Stimulated activated CD4-positive, alpha-beta T cell treated with anti-CD3 and anti-CD28 coated beads, Interleukin-2, amount 100 ng/mL, for 48 hours (primary cell): ENCODE data around the gene TXNL4B.
"Not testable (repeated sequence)": the region's sequence is repeated elsewhere in the genome, so short reads cannot be mapped to it uniquely, and the experiment has no call there.

Experiments
- DNase-seq, 2 donors: peaks; one replicate each; pipeline ENCODE4 v3.0.0-alpha.2; 2020

Gene TXNL4B

GRCh38 chr16:72072514-72073342, 20.7 kb downstream of the TXNL4B start:
- no peak for DNase-seq

GRCh38 chr16:72068930-72069329, 24.5 kb downstream of the TXNL4B start:
- DNase-seq = no peak

GRCh38 chr16:72066747-72067146, 26.7 kb downstream of the TXNL4B start:
- no peak for DNase-seq

GRCh38 chr16:72064361-72064894, 29.0 kb downstream of the TXNL4B start:
- no peak for DNase-seq

GRCh38 chr16:72061564-72061963, 31.9 kb downstream of the TXNL4B start:
- no peak for DNase-seq

- no peak for DNase-seq
Observed at GRCh38 chr16:72060405-72060804, 33.0 kb downstream of the TXNL4B start.

GRCh38 chr16:72059060-72059459, 34.4 kb downstream of the TXNL4B start:
- not testable (repeated sequence) for DNase-seq

- DNase-seq = not testable (repeated sequence)
Observed at GRCh38 chr16:72057313-72057712, 36.1 kb downstream of the TXNL4B start.

GRCh38 chr16:72055911-72056310, 37.5 kb downstream of the TXNL4B start:
- DNase-seq = no peak

GRCh38 chr16:72054254-72054847, 39.1 kb downstream of the TXNL4B start, which contains the start of gene HP:
HP (plus strand) TSS chr16:72054505; CDS start chr16:72054653, 148 bp downstream.
- DNase-seq = not testable (repeated sequence)

GRCh38 chr16:72051818-72052217, 41.6 kb downstream of the TXNL4B start:
- no peak for DNase-seq

- no peak for DNase-seq
Observed at GRCh38 chr16:72050769-72051464, 42.5 kb downstream of the TXNL4B start.

GRCh38 chr16:72049110-72049509, 44.3 kb downstream of the TXNL4B start:
- DNase-seq = no peak

GRCh38 chr16:72044825-72045359, 48.5 kb downstream of the TXNL4B start:
- no peak for DNase-seq

GRCh38 chr16:72044296-72044695, 49.1 kb downstream of the TXNL4B start:
- no peak for DNase-seq

- DNase-seq = no peak
Observed at GRCh38 chr16:72043539-72043938, 49.9 kb downstream of the TXNL4B start.

GRCh38 chr16:72043058-72043457, 50.4 kb downstream of the TXNL4B start:
- no peak for DNase-seq

- no peak for DNase-seq
Observed at GRCh38 chr16:72042157-72042660, 51.2 kb downstream of the TXNL4B start.

GRCh38 chr16:72036098-72036497, 57.3 kb downstream of the TXNL4B start:
- no peak for DNase-seq
